ENCODE measurements around the gene CBX5. TPM values are rescaled to one million over a fixed set of nuclear protein-coding genes. Genes with fewer than 3 reads are reported as not detected.

The CBX5 gene
- total RNA-seq, 2 donors from 2014 or later = 49.9 to 52.8 TPM

DNA sequence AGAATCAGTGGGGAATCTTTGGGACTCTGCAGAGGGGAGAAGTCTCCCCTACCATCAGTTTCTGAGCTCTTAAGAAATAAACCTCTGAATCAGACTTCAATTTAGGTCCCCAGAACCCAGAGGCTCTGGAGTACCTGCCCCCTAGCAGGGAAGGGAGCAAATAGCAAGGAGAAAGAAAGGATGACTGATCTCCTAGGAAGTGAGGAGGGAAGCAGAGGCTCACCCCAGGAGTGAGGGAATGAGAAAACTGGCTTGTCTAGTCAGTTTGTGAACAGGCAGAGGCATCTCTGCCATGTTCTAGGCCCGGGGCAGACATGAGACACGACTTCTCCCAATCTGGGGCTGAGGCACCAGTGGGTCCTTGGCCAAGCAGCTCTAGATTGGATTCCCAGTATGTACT is 66.8 kb downstream of the CBX5 start:
- no peak for TF ChIP-seq POLR2A (IDR thresholded peaks at IDR 0.05)
- no peak for TF ChIP-seq POLR2AphosphoS5 (IDR thresholded peaks at IDR 0.05)
- TF ChIP-seq, protein P1, sequence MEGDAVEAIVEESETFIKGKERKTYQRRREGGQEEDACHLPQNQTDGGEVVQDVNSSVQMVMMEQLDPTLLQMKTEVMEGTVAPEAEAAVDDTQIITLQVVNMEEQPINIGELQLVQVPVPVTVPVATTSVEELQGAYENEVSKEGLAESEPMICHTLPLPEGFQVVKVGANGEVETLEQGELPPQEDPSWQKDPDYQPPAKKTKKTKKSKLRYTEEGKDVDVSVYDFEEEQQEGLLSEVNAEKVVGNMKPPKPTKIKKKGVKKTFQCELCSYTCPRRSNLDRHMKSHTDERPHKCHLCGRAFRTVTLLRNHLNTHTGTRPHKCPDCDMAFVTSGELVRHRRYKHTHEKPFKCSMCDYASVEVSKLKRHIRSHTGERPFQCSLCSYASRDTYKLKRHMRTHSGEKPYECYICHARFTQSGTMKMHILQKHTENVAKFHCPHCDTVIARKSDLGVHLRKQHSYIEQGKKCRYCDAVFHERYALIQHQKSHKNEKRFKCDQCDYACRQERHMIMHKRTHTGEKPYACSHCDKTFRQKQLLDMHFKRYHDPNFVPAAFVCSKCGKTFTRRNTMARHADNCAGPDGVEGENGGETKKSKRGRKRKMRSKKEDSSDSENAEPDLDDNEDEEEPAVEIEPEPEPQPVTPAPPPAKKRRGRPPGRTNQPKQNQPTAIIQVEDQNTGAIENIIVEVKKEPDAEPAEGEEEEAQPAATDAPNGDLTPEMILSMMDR (IDR thresholded peaks at IDR 0.05) = no peak
- Histone ChIP-seq H3K27ac (no peak overlapping the region), H3K36me3 (no peaks in the 10 kb centered on the region), H3K4me3 (no peak overlapping the region), H3K4me1 (replicated peaks) (peaks cover 5% of the 10 kb centered on the region), H3K9me3 (no peaks in the 10 kb centered on the region), H3K27me3 (replicated peaks; ENCODE audit: insufficient read depth) (peaks cover 9% of the 10 kb centered on the region)
- DNase-seq (ENCODE audit: low spot score) = no peak
- intact Hi-C loops (cut with DNase I) = no loop called here
- 74% methylated on average over 2 of the region's 2 CpGs for WGBS

DNA sequence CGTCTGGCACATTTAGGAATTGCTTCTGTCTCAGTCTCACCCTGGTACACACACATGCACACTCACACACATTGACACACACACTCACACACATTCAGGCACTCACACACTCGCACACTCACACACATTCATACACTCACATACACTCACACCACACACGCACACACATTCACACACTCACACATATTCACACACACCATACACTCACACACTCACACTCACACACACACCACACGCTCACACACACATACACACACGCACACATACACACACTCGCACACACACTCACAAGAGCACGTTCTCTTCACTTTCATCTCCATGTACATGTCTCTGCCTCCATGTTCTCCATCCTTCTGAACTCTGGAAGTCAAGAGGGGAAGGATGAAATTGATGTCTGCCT is 68.0 kb downstream of the CBX5 start:
- WGBS = 88% methylated on average over 7 of the region's 7 CpGs
- intact Hi-C loops (cut with DNase I) = no loop called here
- Histone ChIP-seq H3K36me3 (no peaks in the 10 kb centered on the region), H3K27me3 (replicated peaks; ENCODE audit: insufficient read depth) (peaks cover 9% of the 10 kb centered on the region), H3K4me3 (no peak overlapping the region), H3K27ac (no peak overlapping the region), H3K9me3 (no peaks in the 10 kb centered on the region), H3K4me1 (replicated peaks) (no peaks in the 10 kb centered on the region)
- DNase-seq (ENCODE audit: low spot score) = no peak
- TF ChIP-seq, protein P1 (IDR thresholded peaks at IDR 0.05) = no peak
- no peak for TF ChIP-seq POLR2AphosphoS5 (IDR thresholded peaks at IDR 0.05)
- TF ChIP-seq POLR2A (IDR thresholded peaks at IDR 0.05) = no peak

DNA sequence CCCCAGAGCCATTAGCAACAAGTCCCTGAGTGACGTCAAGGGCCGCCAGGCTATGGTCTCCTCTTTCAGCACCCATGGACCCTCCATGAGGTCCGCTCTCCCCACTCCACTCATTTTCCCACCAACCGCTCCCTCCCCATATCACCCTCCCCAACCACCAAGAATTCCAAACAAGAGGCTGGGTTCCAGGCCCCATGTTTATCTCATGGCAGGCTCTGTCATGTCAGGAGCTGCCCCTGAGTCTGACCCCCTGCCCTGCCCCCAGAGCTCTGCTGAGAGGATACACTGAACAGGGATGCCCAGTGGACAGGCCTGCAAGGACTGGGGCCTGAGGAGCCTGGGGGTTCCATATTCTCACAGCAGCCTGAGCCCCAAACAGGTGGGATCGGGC is 69.5 kb downstream of the CBX5 start:
- Histone ChIP-seq H3K4me3 (no peak overlapping the region), H3K27me3 (replicated peaks; ENCODE audit: insufficient read depth) (peaks cover 5% of the 10 kb centered on the region), H3K27ac (no peak overlapping the region), H3K4me1 (replicated peaks) (no peaks in the 10 kb centered on the region), H3K9me3 (no peaks in the 10 kb centered on the region), H3K36me3 (no peaks in the 10 kb centered on the region)
- intact Hi-C loops (cut with DNase I) = no loop called here
- WGBS = 91% methylated on average over 5 of the region's 5 CpGs
- TF ChIP-seq, protein P1 (IDR thresholded peaks at IDR 0.05) = no peak
- TF ChIP-seq POLR2AphosphoS5 (IDR thresholded peaks at IDR 0.05) (no peak), POLR2A (IDR thresholded peaks at IDR 0.05) (no peak)
- DNase-seq (ENCODE audit: low spot score) = no peak

DNA sequence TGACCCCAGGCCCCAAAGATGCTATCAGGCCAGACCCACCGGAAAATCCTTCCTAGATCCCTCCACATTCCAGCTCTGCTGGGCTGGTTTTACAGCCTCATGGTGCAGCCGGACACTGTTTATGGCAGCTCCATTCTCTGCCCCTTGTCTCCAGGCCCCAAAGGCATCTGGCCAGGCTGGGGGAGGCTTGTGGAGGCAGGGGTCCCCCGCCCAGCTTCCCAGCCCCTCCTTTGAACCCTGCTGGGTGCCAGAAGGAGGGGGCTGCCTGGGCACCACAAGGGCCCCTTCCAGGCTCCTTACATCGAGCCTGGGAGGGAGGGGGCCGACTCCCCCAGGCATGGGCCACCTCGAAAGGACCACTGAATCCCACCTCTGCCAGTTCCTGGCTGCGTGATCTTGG is 71.3 kb downstream of the CBX5 start:
- no peak for DNase-seq (ENCODE audit: low spot score)
- WGBS = 32% methylated on average over 7 of the region's 7 CpGs
- TF ChIP-seq, protein P1 (IDR thresholded peaks at IDR 0.05) = no peak
- TF ChIP-seq POLR2AphosphoS5 (IDR thresholded peaks at IDR 0.05) = no peak
- TF ChIP-seq POLR2A (IDR thresholded peaks at IDR 0.05) = no peak
- H3K9me3 ChIP-seq = no peaks in the 10 kb centered on the region
- no peaks in the 10 kb centered on the region for H3K4me1 ChIP-seq (replicated peaks)
- no peaks in the 10 kb centered on the region for H3K36me3 ChIP-seq
- H3K4me3 ChIP-seq = no peak overlapping the region
- no peak overlapping the region for H3K27ac ChIP-seq
- H3K27me3 ChIP-seq (replicated peaks; ENCODE audit: insufficient read depth) = peaks cover 5% of the 10 kb centered on the region
- intact Hi-C loops (cut with DNase I) = no loop called here

DNA sequence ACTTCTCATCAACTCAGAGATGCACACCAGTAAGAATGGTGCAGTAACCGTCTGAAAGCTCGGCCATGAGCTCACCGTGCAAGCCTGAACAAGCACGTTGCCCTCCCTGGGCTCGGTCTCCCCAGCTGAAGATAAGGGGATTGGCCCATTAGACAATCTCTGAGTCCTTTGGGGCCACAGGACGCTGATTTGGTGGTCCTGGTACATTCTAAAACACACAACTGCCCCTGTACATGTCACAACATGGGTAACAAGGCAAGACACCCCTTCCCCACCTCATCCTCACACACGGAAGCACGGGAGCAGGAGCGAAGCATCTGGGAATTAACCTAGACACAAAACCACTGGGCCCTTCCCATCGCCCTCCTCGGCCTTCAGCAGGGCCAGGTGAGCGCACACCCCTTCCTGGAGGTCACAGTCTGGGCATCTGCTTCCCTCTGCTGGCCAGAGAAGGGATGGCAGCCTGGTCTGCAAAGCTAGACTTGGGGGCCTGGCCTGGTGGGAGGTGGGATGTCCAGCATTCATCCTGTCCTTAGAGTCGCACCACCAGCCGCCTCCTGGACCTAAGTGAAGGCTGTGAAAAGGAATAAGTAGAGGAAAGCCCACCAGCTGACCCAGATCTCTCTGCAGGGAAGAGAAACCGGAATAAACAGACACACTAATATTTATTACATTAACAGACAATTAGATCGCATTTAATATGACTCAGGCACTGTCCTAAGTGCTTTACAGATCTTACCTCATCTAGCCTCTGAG is 72.2 kb downstream of the CBX5 start:
- no peaks in the 10 kb centered on the region for H3K9me3 ChIP-seq
- no peak overlapping the region for H3K4me3 ChIP-seq
- H3K4me1 ChIP-seq (replicated peaks) = no peaks in the 10 kb centered on the region
- H3K27ac ChIP-seq = no peak overlapping the region
- TF ChIP-seq POLR2AphosphoS5 (IDR thresholded peaks at IDR 0.05) (peak; percentile 20), POLR2A (IDR thresholded peaks at IDR 0.05) (no peak)
- TF ChIP-seq, protein P1 (IDR thresholded peaks at IDR 0.05) = peak; percentile 58 to 86 (median 76)
- intact Hi-C loops (cut with DNase I) = no loop called here
- DNase-seq (ENCODE audit: low spot score) = peak; percentile 41
- H3K27me3 ChIP-seq (replicated peaks; ENCODE audit: insufficient read depth) = peaks cover 3% of the 10 kb centered on the region
- WGBS = 27% methylated on average over 16 of the region's 16 CpGs
- H3K36me3 ChIP-seq = no peaks in the 10 kb centered on the region

Measured in prostate gland (tissue), 2 donors.